Ureter (tissue), 1 donor: ENCODE results near the gene LRP4. TPM values are rescaled to one million over a fixed set of nuclear protein-coding genes. Genes with fewer than 3 reads are reported as not detected.
"Not testable (repeated sequence)": the region's sequence is repeated elsewhere in the genome, so short reads cannot be mapped to it uniquely, and the experiment has no call there.

Source experiments
- DNase-seq: peaks from one replicate; pipeline ENCODE4 v3.0.0-alpha.2; 2020; ENCODE audit warnings: low spot score
- total RNA-seq: library from RNA; stranded (reverse); gene quantifications from one replicate; pipeline ENCODE4 v1.2.4, GENCODE V29; 2023
- donor health status: DM: yes; HTN: yes; CAD: no.

Gene LRP4
- 8.6 TPM for total RNA-seq

GRCh38 chr11:46918083-46918787, at the start of gene LRP4:
TSS of gene LRP4 (minus strand) at chr11:46918550. CDS start at chr11:46918379, 171 bp downstream.
- no peak for DNase-seq

GRCh38 chr11:46967962-46968361, 49.6 kb upstream of the LRP4 start:
- DNase-seq = no peak

- no peak for DNase-seq
These were observed 48.4 kb upstream of the LRP4 start for GRCh38 chr11:46966773-46967172.

- no peak for DNase-seq
These were observed 45.5 kb upstream of the LRP4 start for GRCh38 chr11:46963844-46964243.

- not testable (repeated sequence) for DNase-seq
These were observed 43.5 kb upstream of the LRP4 start for GRCh38 chr11:46961886-46962285.

- no peak for DNase-seq
These were observed 42.7 kb upstream of the LRP4 start for GRCh38 chr11:46961041-46961440.

- no peak for DNase-seq
These were observed 40.4 kb upstream of the LRP4 start for GRCh38 chr11:46958777-46959176.

GRCh38 chr11:46953093-46953492, 34.7 kb upstream of the LRP4 start:
- no peak for DNase-seq

GRCh38 chr11:46952553-46952952, 34.2 kb upstream of the LRP4 start:
- no peak for DNase-seq

GRCh38 chr11:46951864-46952263, 33.5 kb upstream of the LRP4 start:
- DNase-seq = no peak

- no peak for DNase-seq
These were observed 30.9 kb upstream of the LRP4 start for GRCh38 chr11:46949297-46949696.

- DNase-seq = no peak
These were observed 30.2 kb upstream of the LRP4 start for GRCh38 chr11:46948378-46949131.

- DNase-seq = no peak
These were observed 29.2 kb upstream of the LRP4 start for GRCh38 chr11:46947399-46948077.

- DNase-seq = no peak
These were observed 26.2 kb upstream of the LRP4 start for GRCh38 chr11:46944356-46945075.

- peak; percentile 52 for DNase-seq
These were observed 23.8 kb upstream of the LRP4 start for GRCh38 chr11:46942172-46942571.

- DNase-seq = peak; percentile 95
These were observed 18.1 kb upstream of the LRP4 start, which contains the start of gene CSTPP1 for GRCh38 chr11:46936138-46937110. TSS of gene CSTPP1 (plus strand) at chr11:46936761. CDS start at chr11:46936806, 45 bp downstream.

- no peak for DNase-seq
These were observed 11.7 kb upstream of the LRP4 start for GRCh38 chr11:46930089-46930488.

- not testable (repeated sequence) for DNase-seq
These were observed 10.4 kb upstream of the LRP4 start for GRCh38 chr11:46928701-46929100.

GRCh38 chr11:46927928-46928327, 9.6 kb upstream of the LRP4 start:
- DNase-seq = not testable (repeated sequence)

- DNase-seq = no peak
These were observed 2.4 kb upstream of the LRP4 start for GRCh38 chr11:46920755-46921154.
